Erythroblast (primary cell): ENCODE data around the gene ST7.

ENCODE experiments used
- GATA1 ChIP-seq: IDR thresholded peaks from 2 replicates; pipeline ENCODE4 v1.6.1; 2011; ENCODE audit warnings: low read depth, mild to moderate bottlenecking, control low read depth, low read length, moderate library complexity
- POLR2A ChIP-seq: IDR thresholded peaks from 2 replicates; pipeline ENCODE4 v1.6.1; 2011; ENCODE audit warnings: mild to moderate bottlenecking, low read length

DNA sequence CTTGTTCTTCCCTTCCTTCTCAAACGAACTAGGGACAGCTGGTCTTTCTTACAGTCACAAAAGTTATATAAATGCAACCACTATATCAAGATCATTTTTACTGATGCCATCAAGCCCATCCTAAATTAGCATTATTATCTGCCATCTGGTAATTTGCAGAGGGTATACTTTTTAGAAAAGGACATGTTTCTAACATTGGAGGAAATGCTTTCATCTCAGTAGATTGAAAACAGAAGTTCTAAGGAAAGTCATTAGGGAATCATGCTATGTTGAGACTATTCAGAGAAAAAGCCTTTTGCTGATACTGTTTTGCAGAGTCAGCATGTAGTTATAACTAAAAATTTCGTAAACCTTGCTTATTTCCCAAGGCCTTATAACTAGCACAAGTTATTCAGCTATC lies 222.9 kb downstream of the ST7 start:
- TF ChIP-seq POLR2A = no peak
- TF ChIP-seq GATA1 = no peak
